ENCODE results near the gene MON1B. TPM values are rescaled to one million over a fixed set of nuclear protein-coding genes. Genes with fewer than 3 reads are reported as not detected.
A peak's percentile ranks its signal among the peaks of the same experiment; 100 is the strongest.

MON1B gene
- total RNA-seq, 1 experiment from 2014 or later: 49.1 TPM

DNA sequence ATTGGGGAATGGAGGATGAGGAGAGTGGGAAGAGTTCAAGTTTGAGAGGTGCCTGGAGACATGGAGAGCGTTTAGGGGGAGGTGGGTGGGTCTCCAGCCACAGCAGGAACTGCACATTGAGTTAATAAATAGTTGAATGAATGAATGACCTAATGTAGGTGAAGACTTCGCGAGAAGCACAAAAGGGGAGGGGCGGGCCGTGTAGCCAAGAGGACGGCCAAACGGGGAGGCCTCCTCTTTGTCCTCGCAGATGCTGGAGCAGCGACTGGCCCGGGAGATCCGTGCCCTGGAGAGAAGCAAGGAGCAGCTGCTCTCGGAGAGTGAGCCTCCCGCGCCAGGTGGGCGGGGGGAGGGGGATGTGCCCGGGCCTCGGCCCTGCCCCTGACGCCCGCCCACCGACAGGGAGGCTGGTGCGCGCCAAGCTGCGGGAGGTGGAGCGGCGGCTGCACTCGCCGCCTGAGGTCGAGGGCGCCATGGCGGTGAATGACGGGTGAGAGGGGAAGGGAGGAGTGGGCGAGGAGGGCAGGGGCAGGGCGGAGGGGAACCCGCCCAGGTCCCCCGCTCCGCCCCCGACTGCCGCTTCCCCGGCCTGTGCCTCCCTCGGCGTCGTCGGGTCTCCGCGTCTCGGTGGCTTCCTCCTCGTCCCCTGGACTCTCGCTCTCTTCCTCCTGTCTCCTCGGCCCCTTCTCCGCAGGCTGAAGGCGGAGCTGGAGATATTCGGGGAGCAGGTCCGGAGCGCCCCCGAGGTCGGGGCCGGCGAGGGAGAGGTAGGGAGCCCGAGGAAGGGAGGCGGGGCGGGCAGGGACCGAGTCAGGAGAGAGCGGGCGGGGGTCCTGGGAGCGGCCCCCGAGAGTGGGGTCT, 21.1 kb downstream of the MON1B start (continued):
- peak; percentile 91 for TF ChIP-seq PRDM15 (CRISPR knock-in tag; IDR thresholded peaks at IDR 0.05)
- TF ChIP-seq RELA (CRISPR knock-in tag; IDR thresholded peaks at IDR 0.05; ENCODE audit: borderline replicate concordance): no peak
- no peak for TF ChIP-seq GABPB1 (CRISPR knock-in tag; IDR thresholded peaks at IDR 0.05)
- TF ChIP-seq, protein P1, sequence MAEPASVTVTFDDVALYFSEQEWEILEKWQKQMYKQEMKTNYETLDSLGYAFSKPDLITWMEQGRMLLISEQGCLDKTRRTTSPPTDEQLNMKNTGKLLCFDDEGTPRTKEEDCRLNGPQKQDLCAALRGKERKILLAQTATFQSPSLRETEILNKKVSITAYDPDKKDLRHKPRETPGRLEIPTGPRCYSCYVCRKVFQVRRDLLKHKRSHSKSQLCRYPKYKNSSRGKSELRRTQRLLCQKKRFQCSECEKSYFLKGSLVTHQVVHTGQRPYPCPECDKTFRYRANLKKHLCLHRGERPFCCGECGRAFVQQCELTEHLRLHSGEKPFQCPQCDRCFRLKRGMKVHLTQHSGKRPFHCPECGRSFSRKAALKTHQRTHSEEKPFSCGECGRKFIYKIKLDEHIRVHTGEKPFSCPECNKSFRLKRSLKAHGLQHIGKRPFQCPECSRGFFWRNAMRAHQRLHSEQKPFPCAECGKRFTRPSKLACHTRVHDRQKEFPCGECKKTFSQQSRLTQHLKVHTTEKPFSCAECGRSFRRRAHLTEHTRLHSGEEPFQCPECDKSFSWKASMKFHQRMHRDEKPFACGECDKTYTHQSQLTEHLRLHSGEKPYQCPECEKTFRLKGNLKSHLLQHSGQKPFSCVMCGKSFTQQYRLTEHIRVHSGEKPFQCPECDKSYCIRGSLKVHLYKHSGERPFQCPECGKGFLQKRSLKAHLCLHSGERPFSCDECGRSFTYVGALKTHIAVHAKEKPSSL (CRISPR knock-in tag; conservative IDR thresholded peaks at IDR 0.05): no peak
- no peak for TF ChIP-seq ZNF416 (CRISPR knock-in tag; IDR thresholded peaks at IDR 0.05)
- TF ChIP-seq OVOL2 (CRISPR knock-in tag; IDR thresholded peaks at IDR 0.05; ENCODE audit: borderline replicate concordance): no peak
- TF ChIP-seq ZNF423 (CRISPR knock-in tag; IDR thresholded peaks at IDR 0.05): peak; percentile 70
- TF ChIP-seq AR (CRISPR knock-in tag; IDR thresholded peaks at IDR 0.05): no peak

GRCh38 chr16:77212741-77213541, 22.0 kb downstream of the MON1B start:
- H3K27ac Mint-ChIP-seq: no peak overlapping the region; the same call in 1 of the 2 replicates
- POLR2A ChIA-PET: interaction anchor here (0.6 to 2.1 kb wide), 2 partner anchors 10 to 23 kb away, joined by 4 to 5 read pairs; no protein-coding TSS in a partner anchor
- no peak for TF ChIP-seq SMAD3 (CRISPR knock-in tag; IDR thresholded peaks at IDR 0.05; ENCODE audit: borderline replicate concordance)
- TF ChIP-seq, protein P2, sequence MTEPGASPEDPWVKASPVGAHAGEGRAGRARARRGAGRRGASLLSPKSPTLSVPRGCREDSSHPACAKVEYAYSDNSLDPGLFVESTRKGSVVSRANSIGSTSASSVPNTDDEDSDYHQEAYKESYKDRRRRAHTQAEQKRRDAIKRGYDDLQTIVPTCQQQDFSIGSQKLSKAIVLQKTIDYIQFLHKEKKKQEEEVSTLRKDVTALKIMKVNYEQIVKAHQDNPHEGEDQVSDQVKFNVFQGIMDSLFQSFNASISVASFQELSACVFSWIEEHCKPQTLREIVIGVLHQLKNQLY (CRISPR knock-in tag; IDR thresholded peaks at IDR 0.05): no peak
- TF ChIP-seq MXD4 (CRISPR knock-in tag; IDR thresholded peaks at IDR 0.05; ENCODE audit: borderline replicate concordance): no peak
- TF ChIP-seq ZNF423 (CRISPR knock-in tag; IDR thresholded peaks at IDR 0.05): no peak
- TF ChIP-seq ZNF512 (CRISPR knock-in tag; IDR thresholded peaks at IDR 0.05; ENCODE audit: borderline replicate concordance): no peak
- TF ChIP-seq OVOL2 (CRISPR knock-in tag; IDR thresholded peaks at IDR 0.05; ENCODE audit: borderline replicate concordance): no peak
- TF ChIP-seq, protein P3, sequence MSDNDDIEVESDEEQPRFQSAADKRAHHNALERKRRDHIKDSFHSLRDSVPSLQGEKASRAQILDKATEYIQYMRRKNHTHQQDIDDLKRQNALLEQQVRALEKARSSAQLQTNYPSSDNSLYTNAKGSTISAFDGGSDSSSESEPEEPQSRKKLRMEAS (CRISPR knock-in tag; IDR thresholded peaks at IDR 0.05): no peak
- TF ChIP-seq USF2 (CRISPR knock-in tag; IDR thresholded peaks at IDR 0.05): no peak
- TF ChIP-seq ZSCAN18 (CRISPR knock-in tag; IDR thresholded peaks at IDR 0.05): no peak

More at GRCh38 chr16:77212741-77213541, 22.0 kb downstream of the MON1B start:
- CTCF ChIA-PET: interaction anchor here (0.8 to 2.6 kb wide), 2 partner anchors 11 to 371 kb away, joined by 3 to 16 read pairs; no protein-coding TSS in a partner anchor
- H3K36me3 Mint-ChIP-seq: 0 out of 2 replicates have a peak, but pooled peaks cover 3% of the 10 kb centered on the region
- DNase-seq (ENCODE audit: low spot score) (peak; percentile 76), ATAC-seq (peak; percentile 78)
- no peaks in the 10 kb centered on the region for H3K9me3 Mint-ChIP-seq
- peaks cover 20% of the 10 kb centered on the region for H3K4me1 Mint-ChIP-seq
- peak overlapping the region; percentile 74 for H3K4me3 Mint-ChIP-seq
- peaks cover 7% of the 10 kb centered on the region for H3K27me3 Mint-ChIP-seq (ENCODE audit: low read depth)

All from WTC11 (cell line).